IPS DF 6.9 (cell line): ENCODE data around the gene TSPAN9.

Experiments used
- DNase-seq: peaks from one replicate; pipeline ENCODE4 v3.0.0-alpha.2; 2013; ENCODE audit warnings: low read depth, low spot score
- H3K27ac ChIP-seq: one replicate; pipeline ENCODE4 v1.5.1; 2013; ENCODE audit warnings: low read length, control low read depth
- H3K27me3 ChIP-seq: 2 replicates; pipeline ENCODE4 v1.6.1; 2013; ENCODE audit warnings: mild to moderate bottlenecking, low read length; ENCODE audit not compliant: control insufficient read depth, insufficient read depth
- H3K36me3 ChIP-seq: 2 replicates; pipeline ENCODE4 v1.6.1; 2013; ENCODE audit warnings: low read length; ENCODE audit not compliant: control insufficient read depth, insufficient read depth
- H3K4me1 ChIP-seq: 2 replicates; pipeline ENCODE4 v1.6.1; 2013; ENCODE audit warnings: low read length; ENCODE audit not compliant: control insufficient read depth, insufficient read depth
- H3K4me3 ChIP-seq: 2 replicates; pipeline ENCODE4 v1.5.1; 2013; ENCODE audit warnings: mild to moderate bottlenecking, low read length
- H3K9me3 ChIP-seq: 2 replicates; pipeline ENCODE4 v1.6.1; 2013; ENCODE audit warnings: low read length, inconsistent platforms; ENCODE audit not compliant: control insufficient read depth, insufficient read depth
- WGBS: extraction: QIAGEN DNeasy Blood & Tissue Kit; methylation state at CpG from one replicate; pipeline ENCODE4 v1.1.7; 2013; ENCODE audit warnings: mixed read lengths, missing lambda C conversion rate; ENCODE audit not compliant: insufficient read length, insufficient coverage; 5-methylcytosine and 5-hydroxymethylcytosine counted together

TSPAN9 gene

DNA sequence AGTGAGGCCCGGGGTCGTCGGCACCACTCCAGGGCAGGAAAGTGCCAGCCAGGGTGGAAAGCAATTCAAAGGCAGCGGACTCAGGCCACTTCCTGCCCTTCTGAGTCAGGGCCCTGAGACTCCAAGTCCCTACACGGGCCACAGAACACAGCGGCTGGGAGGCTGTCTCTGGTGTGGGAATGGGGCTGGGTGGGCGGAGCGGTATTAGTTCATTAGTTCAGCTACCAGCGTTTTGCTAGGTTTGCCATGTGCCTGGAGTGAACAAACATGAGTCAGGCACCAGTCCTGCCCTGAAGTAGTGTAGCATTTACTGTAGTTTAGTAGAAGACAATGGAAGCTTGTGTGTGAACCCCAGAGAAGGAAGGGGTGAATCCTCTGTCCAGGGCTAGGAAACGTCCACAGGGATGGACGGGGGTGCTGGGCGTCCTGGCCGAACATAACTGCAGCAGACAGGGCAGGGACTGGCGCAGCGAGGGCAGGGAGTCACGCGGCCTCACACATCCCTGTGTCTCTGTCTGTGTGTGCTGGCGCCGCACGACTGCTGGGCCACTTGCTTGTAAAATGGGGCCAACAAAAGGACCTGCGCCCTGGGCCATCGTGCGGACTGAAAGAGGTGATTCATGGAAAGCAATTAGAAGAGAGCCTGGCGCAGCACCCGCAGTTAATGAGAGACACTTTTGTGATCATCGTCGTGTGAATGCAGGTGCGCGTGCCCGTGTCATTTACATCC lies 227.4 kb downstream of the TSPAN9 start:
- H3K36me3 ChIP-seq: no peaks in the 10 kb centered on the region
- no peak overlapping the region for H3K27ac ChIP-seq
- no CpG with 5 or more reads among the region's 30 CpGs for WGBS
- no peaks in the 10 kb centered on the region for H3K27me3 ChIP-seq
- H3K9me3 ChIP-seq: no peaks in the 10 kb centered on the region
- no peak for DNase-seq
- peaks cover 2% of the 10 kb centered on the region; the same call in 1 of the 2 replicates for H3K4me1 ChIP-seq
- H3K4me3 ChIP-seq: no peak overlapping the region

DNA sequence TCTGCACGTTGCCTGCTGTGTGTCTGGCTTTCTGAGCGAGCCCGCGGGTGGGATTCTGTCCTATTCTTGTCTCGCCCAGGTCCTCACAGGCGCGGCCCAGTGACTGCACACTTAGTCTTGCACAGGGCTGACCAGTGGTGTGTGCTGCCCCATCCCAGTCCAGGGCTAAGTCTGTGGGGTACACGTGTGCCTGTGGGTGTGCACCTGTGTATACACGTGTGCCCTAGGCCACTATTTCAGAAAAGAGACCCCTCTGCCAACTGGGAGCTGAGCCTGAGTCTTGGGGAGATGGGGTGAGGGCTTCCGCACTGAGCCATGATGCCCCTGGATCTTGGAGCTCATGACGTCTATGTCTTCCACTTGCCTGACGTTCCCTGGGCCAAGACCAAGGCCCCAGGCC lies 228.3 kb downstream of the TSPAN9 start:
- no CpG with 5 or more reads among the region's 12 CpGs for WGBS
- Histone ChIP-seq H3K27me3 (no peaks in the 10 kb centered on the region), H3K4me3 (no peak overlapping the region), H3K27ac (no peak overlapping the region), H3K4me1 (peaks cover 2% of the 10 kb centered on the region; the same call in 1 of the 2 replicates), H3K9me3 (no peaks in the 10 kb centered on the region), H3K36me3 (no peaks in the 10 kb centered on the region)
- no peak for DNase-seq

DNA sequence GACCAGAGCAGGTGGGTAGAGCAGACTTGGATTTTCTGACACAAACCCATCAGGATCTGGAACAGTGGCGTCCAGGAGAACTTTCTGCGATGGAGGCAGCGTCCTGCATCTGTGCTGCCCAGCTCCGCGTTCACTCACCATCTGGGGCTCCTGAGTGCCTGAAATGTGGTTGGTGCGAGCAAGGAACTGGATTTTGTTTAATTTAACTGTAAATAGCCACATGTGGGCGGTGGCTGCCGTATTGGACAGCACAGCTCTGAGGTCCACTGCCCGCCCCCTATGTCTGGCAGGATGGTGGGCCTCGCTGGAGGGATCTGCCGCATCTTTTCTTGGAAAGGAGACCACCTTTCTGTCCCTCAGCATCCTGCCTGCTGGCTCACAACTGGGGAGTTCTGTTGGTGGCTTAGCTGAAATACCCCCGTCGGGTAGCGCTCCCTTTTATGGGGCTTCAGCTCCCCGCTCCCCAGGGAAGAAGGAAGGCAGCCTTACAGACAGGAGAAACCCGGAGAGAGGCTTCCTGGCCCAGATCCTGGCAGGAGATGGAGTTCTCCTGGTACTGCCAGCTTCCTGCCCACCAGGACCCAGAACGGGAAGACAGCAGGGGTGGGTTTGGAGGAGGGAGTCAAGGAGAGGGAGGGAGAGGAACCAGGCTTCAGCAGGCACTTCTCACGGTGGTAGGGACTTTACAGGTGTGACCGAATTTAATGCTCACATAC lies 228.9 kb downstream of the TSPAN9 start:
- no peak overlapping the region for H3K4me3 ChIP-seq
- no CpG with 5 or more reads among the region's 19 CpGs for WGBS
- no peak overlapping the region for H3K27ac ChIP-seq
- DNase-seq: no peak
- no peaks in the 10 kb centered on the region for H3K4me1 ChIP-seq
- H3K27me3 ChIP-seq: no peaks in the 10 kb centered on the region
- H3K9me3 ChIP-seq: no peaks in the 10 kb centered on the region
- H3K36me3 ChIP-seq: no peaks in the 10 kb centered on the region

DNA sequence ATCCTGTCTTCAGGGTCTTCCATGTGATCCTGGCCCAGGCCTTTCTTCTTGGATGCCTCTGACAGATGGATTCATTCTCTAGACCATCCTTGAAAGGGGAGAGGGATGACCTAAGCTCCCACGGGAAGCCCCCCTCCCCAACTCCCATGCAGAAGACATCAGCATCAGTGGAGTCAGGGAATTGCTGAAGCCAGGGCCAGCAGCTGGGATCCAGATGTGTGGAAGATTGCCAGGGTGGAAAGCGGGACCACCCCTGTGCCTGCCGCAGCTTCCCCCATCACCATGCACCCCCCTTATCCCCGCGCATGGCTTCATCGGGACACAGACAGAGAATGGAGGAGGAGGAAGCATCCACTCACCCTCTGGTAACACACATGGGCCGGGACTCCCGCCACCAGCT lies 230.2 kb downstream of the TSPAN9 start:
- WGBS: no CpG with 5 or more reads among the region's 8 CpGs
- H3K4me1 ChIP-seq: peaks cover 2% of the 10 kb centered on the region; the same call in 1 of the 2 replicates
- no peak for DNase-seq

DNA sequence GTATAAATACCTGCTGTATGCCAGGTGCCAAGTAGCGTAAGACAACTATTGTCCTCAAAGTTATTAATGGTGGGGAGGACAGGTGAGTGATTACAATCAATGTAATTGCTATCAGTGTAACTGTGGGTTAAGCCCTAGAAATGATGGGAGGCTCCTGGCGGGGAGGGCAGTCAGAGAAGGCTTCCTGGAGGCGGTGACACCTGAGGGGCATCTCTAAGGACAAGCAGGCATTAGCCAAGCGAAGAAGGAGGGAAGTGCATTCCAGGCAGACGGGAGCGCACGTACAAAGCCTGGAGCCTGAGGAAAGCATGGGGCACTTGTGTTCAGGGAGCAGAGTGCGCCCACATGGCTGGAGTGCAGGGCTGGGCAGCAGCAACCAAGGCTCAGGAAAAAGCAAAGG lies 230.9 kb downstream of the TSPAN9 start:
- Histone ChIP-seq H3K9me3 (no peaks in the 10 kb centered on the region), H3K27me3 (no peaks in the 10 kb centered on the region), H3K36me3 (no peaks in the 10 kb centered on the region), H3K27ac (no peak overlapping the region), H3K4me3 (no peak overlapping the region), H3K4me1 (peaks cover 2% of the 10 kb centered on the region; the same call in 1 of the 2 replicates)
- DNase-seq: no peak
- no CpG with 5 or more reads among the region's 8 CpGs for WGBS

More for the DNA sequence above, 230.2 kb downstream of the TSPAN9 start:
- Histone ChIP-seq H3K4me3 (no peak overlapping the region), H3K27me3 (no peaks in the 10 kb centered on the region), H3K36me3 (no peaks in the 10 kb centered on the region), H3K27ac (no peak overlapping the region), H3K9me3 (no peaks in the 10 kb centered on the region)

DNA sequence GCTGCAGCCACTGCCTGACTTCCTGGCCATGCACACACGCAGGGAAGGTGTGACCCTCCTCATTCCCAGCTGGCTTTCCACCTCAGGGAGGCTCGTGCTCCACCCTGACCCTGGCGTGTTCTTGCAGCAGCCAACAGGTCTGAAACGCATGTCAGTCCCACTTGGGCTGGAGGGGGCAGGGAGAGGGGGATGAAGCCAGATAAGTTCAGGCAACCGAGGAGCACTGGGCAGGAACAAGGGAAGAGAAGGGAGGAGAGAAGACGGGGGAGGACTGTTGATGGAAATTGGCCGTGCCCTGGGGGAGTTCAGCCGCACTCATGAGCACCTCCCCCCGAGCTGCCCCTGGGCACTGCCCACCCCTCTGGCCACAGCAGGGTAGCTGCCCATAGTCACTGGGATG lies 231.4 kb downstream of the TSPAN9 start:
- WGBS: no CpG with 5 or more reads among the region's 9 CpGs
- no peaks in the 10 kb centered on the region for H3K9me3 ChIP-seq
- H3K36me3 ChIP-seq: no peaks in the 10 kb centered on the region
- peaks cover 2% of the 10 kb centered on the region; the same call in 1 of the 2 replicates for H3K4me1 ChIP-seq
- no peak overlapping the region for H3K27ac ChIP-seq
- no peak for DNase-seq
- H3K4me3 ChIP-seq: no peak overlapping the region
- H3K27me3 ChIP-seq: no peaks in the 10 kb centered on the region

DNA sequence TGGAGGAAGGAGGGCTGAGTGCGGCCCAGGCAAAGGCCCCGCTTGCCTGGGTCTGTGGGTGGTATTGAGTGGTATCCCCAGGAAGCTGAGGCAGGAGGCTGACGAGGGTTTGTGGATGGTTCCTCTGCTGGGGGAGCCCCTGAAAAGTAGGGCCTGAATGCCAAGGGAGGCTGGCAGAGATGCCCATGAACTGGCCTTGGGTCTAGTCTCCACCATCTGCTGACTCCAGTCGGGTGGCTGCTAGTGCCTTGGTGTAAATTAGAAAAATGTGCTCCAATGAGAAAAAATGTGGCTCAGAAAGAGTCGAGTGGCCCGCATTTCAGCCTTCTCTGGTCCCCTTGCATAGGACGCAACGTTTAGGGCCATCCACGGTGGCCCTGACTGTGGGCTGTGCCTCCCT lies 232.6 kb downstream of the TSPAN9 start:
- Histone ChIP-seq H3K36me3 (no peaks in the 10 kb centered on the region), H3K27ac (no peak overlapping the region), H3K9me3 (no peaks in the 10 kb centered on the region), H3K4me1 (peaks cover 2% of the 10 kb centered on the region; the same call in 1 of the 2 replicates), H3K4me3 (no peak overlapping the region), H3K27me3 (no peaks in the 10 kb centered on the region)
- DNase-seq: no peak
- no CpG with 5 or more reads among the region's 9 CpGs for WGBS

DNA sequence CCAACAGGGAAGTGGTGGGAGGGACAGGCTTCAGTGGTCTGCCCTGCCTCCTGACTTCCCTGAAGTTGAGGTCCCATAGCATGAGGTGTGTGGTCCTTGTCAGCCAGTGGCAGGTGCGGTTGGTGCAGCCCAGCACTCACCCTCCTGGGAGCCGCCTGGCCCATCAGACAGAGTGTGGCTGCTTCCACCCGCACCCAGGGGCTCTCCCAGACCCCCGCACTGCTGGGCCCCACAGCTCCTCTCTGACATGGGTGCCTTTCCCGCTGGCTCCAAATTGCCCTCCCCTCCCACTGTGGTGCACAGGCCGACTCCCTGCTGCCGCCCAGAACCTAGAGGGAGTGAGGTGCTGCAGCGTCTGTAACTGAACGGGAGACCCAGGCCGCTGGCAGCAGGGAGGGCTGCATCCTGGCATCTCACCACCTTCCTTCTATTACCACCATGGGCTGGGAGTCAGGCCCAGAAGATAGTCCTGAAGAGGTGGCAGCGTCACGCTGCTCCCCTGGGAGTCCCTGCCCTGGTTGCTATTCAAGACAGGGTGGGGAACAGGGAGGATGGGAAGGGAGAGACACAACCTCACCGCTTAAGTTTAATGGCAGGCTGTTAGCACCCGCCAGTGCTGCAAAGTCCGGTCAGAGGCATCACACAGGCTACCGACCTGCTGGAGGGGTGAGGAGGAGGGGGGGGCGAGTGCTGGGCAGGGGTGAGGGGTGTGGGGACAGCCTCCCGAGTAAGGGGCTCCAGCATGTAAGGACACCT lies 233.3 kb downstream of the TSPAN9 start:
- no CpG with 5 or more reads among the region's 18 CpGs for WGBS
- H3K27ac ChIP-seq: no peak overlapping the region

DNA sequence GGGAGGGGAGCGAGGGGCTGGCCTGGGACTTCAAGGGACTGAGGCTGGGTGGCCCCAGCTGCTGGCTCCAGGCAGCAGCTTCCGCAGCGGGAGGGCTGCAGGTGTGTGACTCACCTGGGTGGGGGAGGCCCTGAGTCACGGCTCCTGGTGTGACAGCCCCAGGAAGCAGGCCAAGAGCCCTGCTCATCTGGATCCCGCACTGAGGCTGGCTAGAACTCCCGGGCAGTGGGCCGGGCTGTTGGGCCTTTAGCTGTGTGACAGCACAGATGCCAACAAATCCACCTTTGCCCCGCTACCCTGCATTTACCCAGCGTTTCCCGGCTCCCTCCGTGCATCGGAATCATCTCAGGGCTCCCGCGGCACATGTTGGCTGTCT lies 233.8 kb downstream of the TSPAN9 start:
- no peak overlapping the region for H3K27ac ChIP-seq
- H3K9me3 ChIP-seq: no peaks in the 10 kb centered on the region
- H3K27me3 ChIP-seq: no peaks in the 10 kb centered on the region
- WGBS: no CpG with 5 or more reads among the region's 14 CpGs
- H3K4me1 ChIP-seq: peaks cover 2% of the 10 kb centered on the region; the same call in 1 of the 2 replicates
- no peak overlapping the region for H3K4me3 ChIP-seq
- DNase-seq: no peak
- H3K36me3 ChIP-seq: no peaks in the 10 kb centered on the region

More for the DNA sequence above, 233.3 kb downstream of the TSPAN9 start:
- DNase-seq: no peak
- no peaks in the 10 kb centered on the region for H3K36me3 ChIP-seq
- peaks cover 2% of the 10 kb centered on the region; the same call in 1 of the 2 replicates for H3K4me1 ChIP-seq
- H3K27me3 ChIP-seq: no peaks in the 10 kb centered on the region
- H3K4me3 ChIP-seq: no peak overlapping the region
- H3K9me3 ChIP-seq: no peaks in the 10 kb centered on the region

DNA sequence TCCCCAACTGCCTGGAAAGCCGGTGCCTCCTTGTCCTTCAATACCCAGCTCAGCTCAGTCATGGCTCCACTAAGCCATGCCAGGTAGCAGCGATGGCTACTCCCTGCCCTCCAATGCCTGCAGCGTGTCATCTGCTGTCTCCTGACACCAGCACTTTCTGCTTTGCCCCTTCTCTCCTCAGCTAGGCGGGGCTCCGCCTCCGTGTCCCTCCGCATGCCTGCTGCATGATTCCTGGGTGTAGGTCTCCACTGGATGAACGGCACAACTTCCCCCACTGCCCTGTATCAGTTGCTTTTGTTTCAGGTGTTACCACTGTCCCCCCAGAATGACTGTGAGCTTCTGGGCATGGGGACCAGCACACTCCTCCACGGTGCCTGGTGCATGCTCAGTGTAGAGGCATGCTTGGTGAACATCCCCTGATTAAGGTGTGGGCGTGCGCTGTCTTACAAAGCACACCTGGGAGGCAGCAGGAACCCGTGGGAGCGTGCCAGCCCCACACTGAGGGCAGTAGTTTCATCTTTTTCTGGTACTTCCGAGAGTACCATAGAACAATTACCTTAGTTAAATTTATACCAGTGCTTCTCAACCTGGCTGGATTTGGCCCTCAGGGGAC lies 234.4 kb downstream of the TSPAN9 start:
- no CpG with 5 or more reads among the region's 14 CpGs for WGBS
- no peaks in the 10 kb centered on the region for H3K27me3 ChIP-seq
- no peaks in the 10 kb centered on the region for H3K9me3 ChIP-seq
- H3K4me3 ChIP-seq: no peak overlapping the region
- H3K4me1 ChIP-seq: peaks cover 2% of the 10 kb centered on the region; the same call in 1 of the 2 replicates
- H3K36me3 ChIP-seq: no peaks in the 10 kb centered on the region
- H3K27ac ChIP-seq: no peak overlapping the region
- DNase-seq: no peak
